ENCODE measurements around the gene DMBX1. TPM values are rescaled to one million over a fixed set of nuclear protein-coding genes. Genes with fewer than 3 reads are reported as not detected.

Gene DMBX1
- total RNA-seq, 1 donor from 2014 or later: 0.04 TPM

DNA sequence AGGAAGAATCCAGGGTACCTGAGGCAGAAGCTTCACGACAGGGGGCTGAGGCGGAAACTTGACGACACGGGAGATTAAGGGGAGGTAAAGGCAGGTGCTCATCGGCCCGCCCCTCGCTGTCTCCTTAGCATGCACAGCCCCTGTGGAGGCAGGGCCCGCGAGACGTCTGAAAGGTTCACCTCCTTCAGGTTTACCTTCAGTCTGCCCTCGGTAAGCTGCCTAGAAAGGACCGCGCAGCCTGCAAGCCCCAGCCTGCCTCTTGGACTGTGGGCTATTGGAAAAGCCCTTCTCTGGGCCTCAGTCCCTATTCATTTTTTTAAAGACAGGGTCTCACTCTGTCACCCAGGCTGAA, 33.3 kb downstream of the DMBX1 start:
- DNase-seq (ENCODE audit: low read depth): no peak
- Histone ChIP-seq H3K27me3 (ENCODE audit: control insufficient read depth, insufficient read depth, low read length) (peaks cover 22% of the 10 kb centered on the region), H3K4me3 (ENCODE audit: low read depth, low read length) (no peak overlapping the region), H3K36me3 (ENCODE audit: control insufficient read depth, insufficient read depth, low read length) (no peaks in the 10 kb centered on the region)
- TF ChIP-seq, protein P1, sequence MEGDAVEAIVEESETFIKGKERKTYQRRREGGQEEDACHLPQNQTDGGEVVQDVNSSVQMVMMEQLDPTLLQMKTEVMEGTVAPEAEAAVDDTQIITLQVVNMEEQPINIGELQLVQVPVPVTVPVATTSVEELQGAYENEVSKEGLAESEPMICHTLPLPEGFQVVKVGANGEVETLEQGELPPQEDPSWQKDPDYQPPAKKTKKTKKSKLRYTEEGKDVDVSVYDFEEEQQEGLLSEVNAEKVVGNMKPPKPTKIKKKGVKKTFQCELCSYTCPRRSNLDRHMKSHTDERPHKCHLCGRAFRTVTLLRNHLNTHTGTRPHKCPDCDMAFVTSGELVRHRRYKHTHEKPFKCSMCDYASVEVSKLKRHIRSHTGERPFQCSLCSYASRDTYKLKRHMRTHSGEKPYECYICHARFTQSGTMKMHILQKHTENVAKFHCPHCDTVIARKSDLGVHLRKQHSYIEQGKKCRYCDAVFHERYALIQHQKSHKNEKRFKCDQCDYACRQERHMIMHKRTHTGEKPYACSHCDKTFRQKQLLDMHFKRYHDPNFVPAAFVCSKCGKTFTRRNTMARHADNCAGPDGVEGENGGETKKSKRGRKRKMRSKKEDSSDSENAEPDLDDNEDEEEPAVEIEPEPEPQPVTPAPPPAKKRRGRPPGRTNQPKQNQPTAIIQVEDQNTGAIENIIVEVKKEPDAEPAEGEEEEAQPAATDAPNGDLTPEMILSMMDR (IDR thresholded peaks at IDR 0.05; ENCODE audit: insufficient read depth, low read length, poor library complexity, severe bottlenecking): no peak

DNA sequence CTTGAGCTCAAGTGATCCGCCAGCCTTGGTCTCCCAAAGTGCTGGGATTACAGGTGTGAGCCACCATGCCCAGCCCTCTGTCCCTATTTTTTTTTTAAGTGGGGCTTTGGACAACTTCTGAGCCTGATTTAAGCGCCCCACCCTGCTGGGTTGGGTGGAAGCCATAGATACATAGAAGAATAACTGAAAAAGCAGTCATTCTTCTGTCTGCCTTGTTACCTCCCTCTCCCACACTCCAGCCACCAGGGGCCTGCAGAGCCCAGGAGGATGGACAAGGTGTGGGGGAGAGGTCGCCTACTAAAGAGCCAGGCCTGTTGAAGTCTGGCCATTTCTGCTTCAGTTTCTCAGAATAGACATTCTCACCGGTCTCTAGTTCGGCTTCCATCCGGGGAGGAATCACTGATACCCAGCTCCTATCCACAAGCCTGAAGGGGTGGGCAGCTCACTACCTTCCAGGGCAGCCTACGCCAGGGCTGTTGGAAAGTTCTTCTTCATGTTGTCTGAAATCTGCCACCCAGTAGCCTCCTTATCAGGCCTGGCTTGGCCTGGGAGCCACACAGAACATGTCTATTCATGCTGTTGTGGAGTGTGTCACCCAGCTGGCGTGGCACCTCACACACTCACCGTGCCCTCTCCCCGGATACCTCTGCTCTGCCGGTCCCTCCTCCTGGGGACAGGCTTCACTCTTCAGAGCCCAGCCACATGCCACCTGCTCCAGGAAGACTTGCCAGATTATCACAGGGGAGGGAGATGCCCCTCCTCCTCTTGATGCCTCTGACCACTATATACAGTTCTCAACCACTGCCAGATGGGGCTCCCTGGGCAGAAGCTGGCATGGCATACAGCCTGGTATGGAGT, 34.1 kb downstream of the DMBX1 start:
- H3K4me3 ChIP-seq (ENCODE audit: low read depth, low read length): no peak overlapping the region
- peaks cover 27% of the 10 kb centered on the region for H3K27me3 ChIP-seq (ENCODE audit: control insufficient read depth, insufficient read depth, low read length)
- TF ChIP-seq, protein P1 (IDR thresholded peaks at IDR 0.05; ENCODE audit: insufficient read depth, low read length, poor library complexity, severe bottlenecking): no peak
- no peak for DNase-seq (ENCODE audit: low read depth)
- no peaks in the 10 kb centered on the region for H3K36me3 ChIP-seq (ENCODE audit: control insufficient read depth, insufficient read depth, low read length)

DNA sequence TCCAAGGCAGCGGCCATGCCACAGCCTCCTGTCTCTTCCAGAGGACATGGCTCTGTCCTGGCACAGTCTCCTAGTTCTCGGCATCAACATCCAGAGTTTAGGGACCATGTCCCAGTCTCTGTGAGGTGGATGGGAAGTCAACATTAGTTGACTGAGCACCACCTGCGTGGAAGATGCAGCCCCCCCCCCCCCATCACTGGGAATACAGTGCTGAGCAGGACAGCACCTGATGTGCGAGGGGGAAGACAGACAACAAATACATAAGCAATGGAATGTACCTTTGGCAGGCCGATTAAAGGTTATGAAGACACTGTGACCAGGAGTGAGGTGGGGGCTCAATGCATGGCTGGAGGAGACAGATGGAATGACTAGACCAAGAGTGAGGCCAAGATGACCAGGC, 35.2 kb downstream of the DMBX1 start:
- no peak overlapping the region for H3K4me3 ChIP-seq (ENCODE audit: low read depth, low read length)
- no peak for DNase-seq (ENCODE audit: low read depth)
- TF ChIP-seq, protein P1 (IDR thresholded peaks at IDR 0.05; ENCODE audit: insufficient read depth, low read length, poor library complexity, severe bottlenecking): no peak
- H3K27me3 ChIP-seq (ENCODE audit: control insufficient read depth, insufficient read depth, low read length): peaks cover 30% of the 10 kb centered on the region
- H3K36me3 ChIP-seq (ENCODE audit: control insufficient read depth, insufficient read depth, low read length): no peaks in the 10 kb centered on the region

DNA sequence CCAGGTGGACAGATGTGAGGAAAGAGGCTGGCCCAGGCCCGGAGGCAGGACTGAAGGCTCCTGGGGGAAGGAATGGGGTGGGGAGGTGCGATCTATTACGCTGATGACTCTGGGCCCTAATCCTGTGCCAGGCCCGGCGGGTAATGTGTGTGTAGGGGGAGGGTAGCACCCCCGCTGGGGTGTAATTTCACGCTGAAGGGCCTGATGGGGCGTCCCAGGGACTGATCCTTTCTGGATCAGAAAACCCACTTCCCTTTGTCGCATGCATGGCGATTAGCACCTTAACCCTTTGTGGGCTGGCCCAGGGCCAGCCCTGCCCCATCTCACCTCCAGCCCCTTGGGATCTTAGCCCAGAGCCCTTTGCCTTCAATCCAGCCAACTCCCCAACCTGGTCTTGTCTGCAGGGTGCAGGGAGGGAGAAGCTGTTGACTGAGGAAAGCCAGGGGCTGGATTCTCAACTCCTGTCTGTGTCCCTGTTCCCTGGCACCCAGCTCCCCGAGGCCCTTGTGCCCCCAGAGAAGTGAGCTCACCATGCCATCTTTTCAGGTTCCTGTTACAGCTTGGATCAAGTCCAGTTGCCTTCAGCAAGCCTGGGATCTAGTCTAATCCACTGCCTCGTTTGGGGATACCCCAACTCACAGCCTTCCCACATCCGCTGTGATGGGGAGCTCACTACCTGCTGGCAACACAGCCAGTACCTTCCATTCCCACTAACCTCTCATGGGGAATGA, 35.8 kb downstream of the DMBX1 start:
- TF ChIP-seq, protein P1 (IDR thresholded peaks at IDR 0.05; ENCODE audit: insufficient read depth, low read length, poor library complexity, severe bottlenecking): no peak
- Histone ChIP-seq H3K4me3 (ENCODE audit: low read depth, low read length) (no peak overlapping the region), H3K27me3 (ENCODE audit: control insufficient read depth, insufficient read depth, low read length) (peaks cover 33% of the 10 kb centered on the region), H3K36me3 (ENCODE audit: control insufficient read depth, insufficient read depth, low read length) (no peaks in the 10 kb centered on the region)
- DNase-seq (ENCODE audit: low read depth): no peak

DNA sequence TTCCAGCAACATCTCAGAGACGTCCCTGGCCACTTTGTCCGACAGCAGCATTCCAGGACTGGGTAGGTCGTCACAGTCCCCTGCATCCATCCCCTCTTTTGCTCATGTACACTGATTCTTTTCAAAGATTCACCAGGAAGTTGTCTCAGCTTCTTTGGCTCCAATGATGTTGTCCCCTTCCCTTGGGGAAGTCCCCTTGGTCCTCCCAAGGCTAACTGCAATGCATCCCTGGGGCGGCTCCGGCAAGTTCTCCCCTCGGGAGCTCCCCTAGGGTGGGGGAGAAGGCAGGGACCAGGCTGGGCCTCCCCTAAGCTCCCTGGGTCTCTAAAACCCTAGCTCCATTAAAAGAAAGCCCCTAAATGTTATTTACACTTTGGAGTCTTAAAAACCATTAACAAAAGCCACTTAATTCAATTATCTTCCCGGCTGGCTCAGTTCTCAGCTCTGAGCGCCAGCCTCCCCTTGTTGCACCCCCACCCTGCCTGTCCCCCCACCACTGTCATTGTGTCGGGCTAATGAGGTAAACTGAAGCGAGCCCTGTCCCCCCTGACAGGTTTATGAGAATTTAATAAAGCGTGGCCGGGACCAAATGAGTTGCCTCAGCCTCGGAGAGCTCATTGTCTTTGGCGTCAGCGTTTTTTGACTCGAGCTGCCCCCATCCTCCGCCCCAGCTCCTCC, 36.5 kb downstream of the DMBX1 start:
- no peak for DNase-seq (ENCODE audit: low read depth)
- Histone ChIP-seq H3K36me3 (ENCODE audit: control insufficient read depth, insufficient read depth, low read length) (no peaks in the 10 kb centered on the region), H3K4me3 (ENCODE audit: low read depth, low read length) (no peak overlapping the region), H3K27me3 (ENCODE audit: control insufficient read depth, insufficient read depth, low read length) (peaks cover 40% of the 10 kb centered on the region)
- TF ChIP-seq, protein P1 (IDR thresholded peaks at IDR 0.05; ENCODE audit: insufficient read depth, low read length, poor library complexity, severe bottlenecking): no peak

Data from kidney epithelial cell (primary cell).